Measurements from ENCODE around the gene VSIG4. TPM values are rescaled to one million over a fixed set of nuclear protein-coding genes. Genes with fewer than 3 reads are reported as not detected.

The VSIG4 gene
- total RNA-seq, 1 experiment from 2014 or later: not detected

GRCh38 chrX:66028936-66029335 lies 10.9 kb downstream of the VSIG4 start:
- Histone ChIP-seq H3K9me3 (ENCODE audit: control insufficient read depth, low read depth, low read length) (peaks cover 57% of the 10 kb centered on the region), H3K4ac (ENCODE audit: low read depth, low read length) (no peak overlapping the region), H2BK15ac (ENCODE audit: low read depth, low read length) (no peak overlapping the region), H3T11ph (ENCODE audit: low read length) (no peak overlapping the region), H2BK12ac (ENCODE audit: insufficient read length, low read depth, low read length) (no peak overlapping the region), H3K23ac (ENCODE audit: insufficient read length, low read depth, low read length) (no peak overlapping the region), H2AK5ac (ENCODE audit: insufficient read length, low read length) (no peak overlapping the region), H3K23me2 (ENCODE audit: insufficient read length, low read depth, low read length, poor library complexity, severe bottlenecking) (no peaks in the 10 kb centered on the region), H3K9ac (ENCODE audit: extremely low read depth, insufficient read length, low read length) (no peak overlapping the region), H3K27me3 (ENCODE audit: insufficient read depth, low read length) (no peaks in the 10 kb centered on the region), H3K79me1 (ENCODE audit: insufficient read depth, low read depth, low read length, poor library complexity, severe bottlenecking) (no peaks in the 10 kb centered on the region), H4K91ac (ENCODE audit: insufficient read length, low read depth, low read length) (no peak overlapping the region), H3K14ac (ENCODE audit: insufficient read depth, low read length) (no peak overlapping the region), H3K18ac (ENCODE audit: insufficient read length, low read depth, low read length) (no peak overlapping the region), H4K20me1 (ENCODE audit: control insufficient read depth, insufficient read depth, insufficient read length) (no peaks in the 10 kb centered on the region), H2BK120ac (ENCODE audit: low read depth, low read length, poor library complexity, severe bottlenecking) (no peak overlapping the region), H3K27ac (ENCODE audit: insufficient read length, low read depth, low read length) (no peak overlapping the region), H4K5ac (ENCODE audit: insufficient read length, low read depth, low read length) (no peak overlapping the region), H3K56ac (ENCODE audit: insufficient read length, low read depth, low read length) (no peak overlapping the region), H2BK20ac (ENCODE audit: low read depth, low read length, poor library complexity, severe bottlenecking) (no peak overlapping the region), H3K79me2 (ENCODE audit: insufficient read depth, low read length) (no peaks in the 10 kb centered on the region), H2BK5ac (ENCODE audit: insufficient read length, low read length) (no peak overlapping the region), H4K8ac (replicated peaks; ENCODE audit: insufficient read length, low read depth, low read length) (no peak overlapping the region), H3K4me1 (ENCODE audit: insufficient read depth, low read length) (no peaks in the 10 kb centered on the region), H3K4me2 (ENCODE audit: insufficient read depth, insufficient read length, low read length) (no peak overlapping the region), H2AFZ (ENCODE audit: low read length) (no peak overlapping the region)
- H3K36me3 Mint-ChIP-seq (ENCODE audit: insufficient read depth in 1 of 3, low read depth in 3 of 3): no peaks in the 10 kb centered on the region; a peak in 2 of 7 replicates
- DNase-seq: no peak
- no CpG with 5 or more reads among the region's 2 CpGs for WGBS (ENCODE audit: extremely low coverage, insufficient read length, low lambda C conversion rate)
- H3K9me3 Mint-ChIP-seq: peaks cover 43 to 62% of the 10 kb centered on the region in 2 experiments
- TF ChIP-seq CTCF (conservative IDR thresholded peaks at IDR 0.05): no peak
- H3K27ac Mint-ChIP-seq: no peak overlapping the region
- H3K4me3 Mint-ChIP-seq: no peak overlapping the region
- peaks cover 1% of the 10 kb centered on the region; the same call in 1 of the 2 replicates for H3K27me3 Mint-ChIP-seq (ENCODE audit: low read depth)
- no peaks in the 10 kb centered on the region for H3K4me1 Mint-ChIP-seq
